Measurements from ENCODE around the gene LMNB1.
"Not testable (repeated sequence)": the region's sequence is repeated elsewhere in the genome, so short reads cannot be mapped to it uniquely, and the experiment has no call there.

- not testable (repeated sequence) for TF ChIP-seq CTCF, POLR2A (IDR thresholded peaks at IDR 0.05)
Measured at GRCh38 chr5:126853541-126854307, 76.8 kb downstream of the LMNB1 start.
